Measurements from ENCODE around the gene CREB5. TPM values are rescaled to one million over a fixed set of nuclear protein-coding genes. Genes with fewer than 3 reads are reported as not detected.

Gene CREB5
- total RNA-seq, 2 experiments from 2014 or later: 0.19 to 0.22 TPM

DNA sequence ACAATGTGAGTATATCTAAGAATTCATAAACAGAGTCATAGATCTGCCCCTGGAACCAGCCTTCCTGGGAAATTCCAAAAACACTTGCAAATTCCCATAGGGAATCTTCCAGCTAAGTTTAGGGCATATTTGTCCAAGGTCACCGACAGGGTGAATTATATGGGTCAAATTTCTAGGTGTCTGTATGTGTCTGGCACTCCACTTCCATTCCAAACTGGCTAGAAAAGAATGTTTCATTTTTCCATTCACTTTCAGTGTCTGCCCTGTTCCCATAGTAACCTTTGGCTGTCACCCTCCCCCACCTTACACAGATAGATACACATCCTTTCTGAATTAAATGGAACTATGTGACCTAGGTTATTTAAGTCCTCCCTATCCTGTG lies 230.9 kb downstream of the CREB5 start:
- POLR2A ChIA-PET: no interaction called here
- Histone ChIP-seq H3K4me1 (ENCODE audit: insufficient read depth, low read length) (no peaks in the 10 kb centered on the region), H3K9me3 (ENCODE audit: control insufficient read depth in 1 of 2, insufficient read depth in 1 of 2, low read length in 2 of 2) (peaks cover 0 to 3% of the 10 kb centered on the region in 2 experiments), H3K36me3 (ENCODE audit: insufficient read depth, low read length) (no peaks in the 10 kb centered on the region), H3K27me3 (ENCODE audit: control insufficient read depth in 1 of 2, insufficient read depth in 2 of 2, low read length in 2 of 2) (no peaks in the 10 kb centered on the region), H3K4me3 (ENCODE audit: low read length) (no peak overlapping the region), H3K27ac (ENCODE audit: low read depth in 1 of 2, low read length in 2 of 2) (no peak overlapping the region)
- peaks cover 6% of the 10 kb centered on the region for H3K27me3 Mint-ChIP-seq
- no peak for DNase-seq
- intact Hi-C loops (cut with DNase I, micrococcal nuclease): no loop called here
- ATAC-seq (ENCODE audit: poor library complexity): no peak
- H3K36me3 Mint-ChIP-seq (ENCODE audit: low read depth): no peaks in the 10 kb centered on the region
- no peaks in the 10 kb centered on the region for H3K4me1 Mint-ChIP-seq (ENCODE audit: low read depth)
- H3K4me3 Mint-ChIP-seq: no peak overlapping the region
- no peaks in the 10 kb centered on the region for H3K9me3 Mint-ChIP-seq
- CTCF ChIA-PET: no interaction called here
- TF ChIP-seq CTCF (IDR thresholded peaks at IDR 0.05): no peak
- no peak overlapping the region for H3K27ac Mint-ChIP-seq

- POLR2A ChIA-PET: no interaction called here
- Mint-ChIP-seq H3K9me3 (no peaks in the 10 kb centered on the region), H3K4me1 (ENCODE audit: low read depth) (no peaks in the 10 kb centered on the region), H3K4me3 (no peak overlapping the region), H3K27me3 (peaks cover 6% of the 10 kb centered on the region), H3K27ac (no peak overlapping the region), H3K36me3 (ENCODE audit: low read depth) (no peaks in the 10 kb centered on the region)
- no peak overlapping the region for H3K4me3 ChIP-seq (ENCODE audit: low read length)
- no peaks in the 10 kb centered on the region for H3K36me3 ChIP-seq (ENCODE audit: insufficient read depth, low read length)
- H3K27ac ChIP-seq (ENCODE audit: low read depth in 1 of 2, low read length in 2 of 2): no peak overlapping the region
- TF ChIP-seq CTCF (IDR thresholded peaks at IDR 0.05): no peak
- H3K9me3 ChIP-seq (ENCODE audit: control insufficient read depth in 1 of 2, insufficient read depth in 1 of 2, low read length in 2 of 2): peaks cover 0 to 3% of the 10 kb centered on the region in 2 experiments
- H3K27me3 ChIP-seq (ENCODE audit: control insufficient read depth in 1 of 2, insufficient read depth in 2 of 2, low read length in 2 of 2): no peaks in the 10 kb centered on the region
- ATAC-seq (ENCODE audit: poor library complexity) (no peak), DNase-seq (no peak)
- CTCF ChIA-PET: no interaction called here
- intact Hi-C loops (cut with DNase I, micrococcal nuclease): no loop called here
- H3K4me1 ChIP-seq (ENCODE audit: insufficient read depth, low read length): no peaks in the 10 kb centered on the region
Measured at GRCh38 chr7:28643584-28644340, 231.4 kb downstream of the CREB5 start.

GRCh38 chr7:28645866-28646265 lies 233.5 kb downstream of the CREB5 start:
- Mint-ChIP-seq H3K4me3 (no peak overlapping the region), H3K27ac (no peak overlapping the region), H3K27me3 (peaks cover 6% of the 10 kb centered on the region), H3K36me3 (ENCODE audit: low read depth) (no peaks in the 10 kb centered on the region), H3K9me3 (no peaks in the 10 kb centered on the region), H3K4me1 (ENCODE audit: low read depth) (no peaks in the 10 kb centered on the region)
- Histone ChIP-seq H3K4me3 (ENCODE audit: low read length) (no peak overlapping the region), H3K9me3 (ENCODE audit: control insufficient read depth in 1 of 2, insufficient read depth in 1 of 2, low read length in 2 of 2) (peaks cover 0 to 3% of the 10 kb centered on the region in 2 experiments), H3K27me3 (ENCODE audit: control insufficient read depth in 1 of 2, insufficient read depth in 2 of 2, low read length in 2 of 2) (no peaks in the 10 kb centered on the region), H3K4me1 (ENCODE audit: insufficient read depth, low read length) (no peaks in the 10 kb centered on the region), H3K27ac (ENCODE audit: low read depth in 1 of 2, low read length in 2 of 2) (no peak overlapping the region), H3K36me3 (ENCODE audit: insufficient read depth, low read length) (no peaks in the 10 kb centered on the region)
- ATAC-seq (ENCODE audit: poor library complexity) (no peak), DNase-seq (no peak)
- intact Hi-C loops (cut with DNase I, micrococcal nuclease): no loop called here
- no peak for TF ChIP-seq CTCF (IDR thresholded peaks at IDR 0.05)
- ChIA-PET POLR2A (no interaction called here), CTCF (no interaction called here)
